ENCODE measurements around the gene ZNF132.
A peak's percentile ranks its signal among the peaks of the same experiment; 100 is the strongest.

DNA sequence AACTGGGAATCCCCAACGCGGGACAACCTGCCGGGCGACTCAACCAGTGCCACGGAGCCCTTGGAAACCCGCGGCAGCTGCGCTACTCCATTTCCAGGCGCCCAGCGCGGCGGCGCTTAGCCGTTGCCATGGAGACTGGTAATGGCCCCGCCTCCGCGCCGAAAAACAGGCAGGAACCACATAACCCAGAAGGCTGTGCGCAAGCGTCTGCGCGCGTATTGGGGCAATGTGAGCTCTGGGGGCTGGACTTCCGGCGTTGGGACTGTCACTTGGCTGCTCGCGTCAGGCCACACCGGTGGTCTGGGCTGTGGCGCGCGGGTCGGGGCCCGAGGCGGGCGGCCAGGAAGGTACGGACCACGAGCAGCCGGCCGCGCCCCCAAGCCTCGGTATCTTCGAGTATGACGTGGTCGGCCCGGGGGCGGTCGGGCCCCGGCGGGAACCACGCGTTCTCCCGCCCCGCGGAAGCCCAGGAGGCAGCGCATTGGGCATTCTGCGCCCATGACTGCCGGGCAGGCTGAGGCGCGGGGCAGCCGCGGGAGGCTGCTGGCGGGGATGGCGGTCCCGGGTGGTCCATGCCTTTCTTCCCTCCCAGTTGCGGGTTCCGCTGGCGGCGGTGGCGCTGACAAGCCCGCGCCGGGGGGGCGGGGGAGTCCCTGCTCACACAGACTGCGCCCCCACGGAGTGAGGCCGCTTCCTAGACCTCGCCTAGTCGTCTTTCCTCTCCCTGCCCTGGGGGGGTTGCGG, 11.6 kb upstream of the ZNF132 start, which contains the start of gene ZNF324B:
- TF ChIP-seq POLR2AphosphoS5 (IDR thresholded peaks at IDR 0.05; ENCODE audit: low read depth, low read length) = peak; percentile 70
- no peak for TF ChIP-seq RAD21 (IDR thresholded peaks at IDR 0.05; ENCODE audit: low read depth)
- no peak for TF ChIP-seq EZH2 (IDR thresholded peaks at IDR 0.05)
- TF ChIP-seq, protein P1, sequence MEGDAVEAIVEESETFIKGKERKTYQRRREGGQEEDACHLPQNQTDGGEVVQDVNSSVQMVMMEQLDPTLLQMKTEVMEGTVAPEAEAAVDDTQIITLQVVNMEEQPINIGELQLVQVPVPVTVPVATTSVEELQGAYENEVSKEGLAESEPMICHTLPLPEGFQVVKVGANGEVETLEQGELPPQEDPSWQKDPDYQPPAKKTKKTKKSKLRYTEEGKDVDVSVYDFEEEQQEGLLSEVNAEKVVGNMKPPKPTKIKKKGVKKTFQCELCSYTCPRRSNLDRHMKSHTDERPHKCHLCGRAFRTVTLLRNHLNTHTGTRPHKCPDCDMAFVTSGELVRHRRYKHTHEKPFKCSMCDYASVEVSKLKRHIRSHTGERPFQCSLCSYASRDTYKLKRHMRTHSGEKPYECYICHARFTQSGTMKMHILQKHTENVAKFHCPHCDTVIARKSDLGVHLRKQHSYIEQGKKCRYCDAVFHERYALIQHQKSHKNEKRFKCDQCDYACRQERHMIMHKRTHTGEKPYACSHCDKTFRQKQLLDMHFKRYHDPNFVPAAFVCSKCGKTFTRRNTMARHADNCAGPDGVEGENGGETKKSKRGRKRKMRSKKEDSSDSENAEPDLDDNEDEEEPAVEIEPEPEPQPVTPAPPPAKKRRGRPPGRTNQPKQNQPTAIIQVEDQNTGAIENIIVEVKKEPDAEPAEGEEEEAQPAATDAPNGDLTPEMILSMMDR (IDR thresholded peaks at IDR 0.05 in 2 of 3, conservative IDR thresholded peaks at IDR 0.05 in 1 of 3; ENCODE audit: borderline replicate concordance in 1 of 3, insufficient read depth in 1 of 3, low read depth in 2 of 3, low read length in 2 of 3) = no peak
- no peak for TF ChIP-seq POLR2A (IDR thresholded peaks at IDR 0.05; ENCODE audit: borderline replicate concordance, extremely low read depth, insufficient read depth, insufficient read length)
- TF ChIP-seq, protein P2, sequence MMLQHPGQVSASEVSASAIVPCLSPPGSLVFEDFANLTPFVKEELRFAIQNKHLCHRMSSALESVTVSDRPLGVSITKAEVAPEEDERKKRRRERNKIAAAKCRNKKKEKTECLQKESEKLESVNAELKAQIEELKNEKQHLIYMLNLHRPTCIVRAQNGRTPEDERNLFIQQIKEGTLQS (IDR thresholded peaks at IDR 0.05) = no peak
- TF ChIP-seq, protein P3, sequence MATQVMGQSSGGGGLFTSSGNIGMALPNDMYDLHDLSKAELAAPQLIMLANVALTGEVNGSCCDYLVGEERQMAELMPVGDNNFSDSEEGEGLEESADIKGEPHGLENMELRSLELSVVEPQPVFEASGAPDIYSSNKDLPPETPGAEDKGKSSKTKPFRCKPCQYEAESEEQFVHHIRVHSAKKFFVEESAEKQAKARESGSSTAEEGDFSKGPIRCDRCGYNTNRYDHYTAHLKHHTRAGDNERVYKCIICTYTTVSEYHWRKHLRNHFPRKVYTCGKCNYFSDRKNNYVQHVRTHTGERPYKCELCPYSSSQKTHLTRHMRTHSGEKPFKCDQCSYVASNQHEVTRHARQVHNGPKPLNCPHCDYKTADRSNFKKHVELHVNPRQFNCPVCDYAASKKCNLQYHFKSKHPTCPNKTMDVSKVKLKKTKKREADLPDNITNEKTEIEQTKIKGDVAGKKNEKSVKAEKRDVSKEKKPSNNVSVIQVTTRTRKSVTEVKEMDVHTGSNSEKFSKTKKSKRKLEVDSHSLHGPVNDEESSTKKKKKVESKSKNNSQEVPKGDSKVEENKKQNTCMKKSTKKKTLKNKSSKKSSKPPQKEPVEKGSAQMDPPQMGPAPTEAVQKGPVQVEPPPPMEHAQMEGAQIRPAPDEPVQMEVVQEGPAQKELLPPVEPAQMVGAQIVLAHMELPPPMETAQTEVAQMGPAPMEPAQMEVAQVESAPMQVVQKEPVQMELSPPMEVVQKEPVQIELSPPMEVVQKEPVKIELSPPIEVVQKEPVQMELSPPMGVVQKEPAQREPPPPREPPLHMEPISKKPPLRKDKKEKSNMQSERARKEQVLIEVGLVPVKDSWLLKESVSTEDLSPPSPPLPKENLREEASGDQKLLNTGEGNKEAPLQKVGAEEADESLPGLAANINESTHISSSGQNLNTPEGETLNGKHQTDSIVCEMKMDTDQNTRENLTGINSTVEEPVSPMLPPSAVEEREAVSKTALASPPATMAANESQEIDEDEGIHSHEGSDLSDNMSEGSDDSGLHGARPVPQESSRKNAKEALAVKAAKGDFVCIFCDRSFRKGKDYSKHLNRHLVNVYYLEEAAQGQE (IDR thresholded peaks at IDR 0.05; ENCODE audit: low read depth) = no peak
- TF ChIP-seq MAX (IDR thresholded peaks at IDR 0.05) = peak; percentile 71

Measured in HCT116 (cell line).